ENCODE data around the gene SPATS1. TPM values are rescaled to one million over a fixed set of nuclear protein-coding genes. Genes with fewer than 3 reads are reported as not detected.
"Not testable (repeated sequence)": the region's sequence is repeated elsewhere in the genome, so short reads cannot be mapped to it uniquely, and the experiment has no call there.

The SPATS1 gene
- total RNA-seq, 3 donors from 2014 or later (not counting 1 experiment from before 2014, with no cell fraction given), result not detected

- H3K9me3 Mint-ChIP-seq, result no peaks in the 10 kb centered on the region
- Histone ChIP-seq H3K9me3 (ENCODE audit: control insufficient read depth, insufficient read depth, low read length) (no peaks in the 10 kb centered on the region), H3K27me3 (ENCODE audit: control insufficient read depth, insufficient read depth, low read length) (peaks cover 7% of the 10 kb centered on the region), H3K4me3 (ENCODE audit: low read length) (no peak overlapping the region), H3K36me3 (ENCODE audit: control insufficient read depth, insufficient read depth, low read length) (no peaks in the 10 kb centered on the region), H3K27ac (ENCODE audit: low read length) (no peak overlapping the region), H3K4me1 (ENCODE audit: control insufficient read depth, insufficient read depth, low read length) (no peaks in the 10 kb centered on the region)
- H3K4me3 Mint-ChIP-seq, result no peak overlapping the region
- H3K4me1 Mint-ChIP-seq, result no peaks in the 10 kb centered on the region
- H3K36me3 Mint-ChIP-seq, result no peaks in the 10 kb centered on the region
- 80% methylated on average over 7 of the region's 8 CpGs for WGBS (ENCODE audit: insufficient coverage)
- H3K27ac Mint-ChIP-seq, result no peak overlapping the region
- DNase-seq (no peak), ATAC-seq (no peak)
- intact Hi-C loops (cut with micrococcal nuclease), result no loop called here
- H3K27me3 Mint-ChIP-seq (ENCODE audit: low read depth in 2 of 2), result peaks cover 37 to 42% of the 10 kb centered on the region in 2 donors
- TF ChIP-seq, protein P1, sequence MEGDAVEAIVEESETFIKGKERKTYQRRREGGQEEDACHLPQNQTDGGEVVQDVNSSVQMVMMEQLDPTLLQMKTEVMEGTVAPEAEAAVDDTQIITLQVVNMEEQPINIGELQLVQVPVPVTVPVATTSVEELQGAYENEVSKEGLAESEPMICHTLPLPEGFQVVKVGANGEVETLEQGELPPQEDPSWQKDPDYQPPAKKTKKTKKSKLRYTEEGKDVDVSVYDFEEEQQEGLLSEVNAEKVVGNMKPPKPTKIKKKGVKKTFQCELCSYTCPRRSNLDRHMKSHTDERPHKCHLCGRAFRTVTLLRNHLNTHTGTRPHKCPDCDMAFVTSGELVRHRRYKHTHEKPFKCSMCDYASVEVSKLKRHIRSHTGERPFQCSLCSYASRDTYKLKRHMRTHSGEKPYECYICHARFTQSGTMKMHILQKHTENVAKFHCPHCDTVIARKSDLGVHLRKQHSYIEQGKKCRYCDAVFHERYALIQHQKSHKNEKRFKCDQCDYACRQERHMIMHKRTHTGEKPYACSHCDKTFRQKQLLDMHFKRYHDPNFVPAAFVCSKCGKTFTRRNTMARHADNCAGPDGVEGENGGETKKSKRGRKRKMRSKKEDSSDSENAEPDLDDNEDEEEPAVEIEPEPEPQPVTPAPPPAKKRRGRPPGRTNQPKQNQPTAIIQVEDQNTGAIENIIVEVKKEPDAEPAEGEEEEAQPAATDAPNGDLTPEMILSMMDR (IDR thresholded peaks at IDR 0.05), result no peak
These were observed 1.2 kb upstream of the SPATS1 start for GRCh38 chr6:44341095-44341890.

DNA sequence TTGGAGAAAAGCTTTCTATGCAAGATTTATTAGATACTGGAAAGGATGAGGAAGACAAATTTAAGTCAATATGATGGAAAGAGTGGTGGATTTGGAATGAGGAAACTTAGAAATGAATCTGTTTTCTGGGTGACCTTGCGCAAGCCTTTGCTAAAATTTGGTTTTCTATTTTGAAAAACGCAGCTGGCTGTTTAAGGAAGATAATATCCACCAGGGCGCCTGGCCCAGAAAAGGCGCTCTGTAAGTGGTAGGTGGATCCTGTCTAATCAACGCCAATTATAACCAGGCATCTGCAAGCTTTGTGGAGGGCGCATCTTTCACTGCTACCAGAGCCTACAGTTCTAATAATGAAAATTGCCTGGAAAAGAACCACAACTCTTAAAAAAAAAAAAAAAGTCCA lies 398 bp upstream of the SPATS1 start:
- TF ChIP-seq, protein P1 (IDR thresholded peaks at IDR 0.05), result no peak
- Histone ChIP-seq H3K4me1 (ENCODE audit: control insufficient read depth, insufficient read depth, low read length) (no peaks in the 10 kb centered on the region), H3K27me3 (ENCODE audit: control insufficient read depth, insufficient read depth, low read length) (peaks cover 7% of the 10 kb centered on the region), H3K4me3 (ENCODE audit: low read length) (no peak overlapping the region), H3K36me3 (ENCODE audit: control insufficient read depth, insufficient read depth, low read length) (no peaks in the 10 kb centered on the region), H3K27ac (ENCODE audit: low read length) (no peak overlapping the region), H3K9me3 (ENCODE audit: control insufficient read depth, insufficient read depth, low read length) (no peaks in the 10 kb centered on the region)
- H3K27ac Mint-ChIP-seq, result no peak overlapping the region
- H3K9me3 Mint-ChIP-seq, result no peaks in the 10 kb centered on the region
- WGBS (ENCODE audit: insufficient coverage), result 13% methylated on average over 6 of the region's 6 CpGs
- ATAC-seq (no peak), DNase-seq (no peak)
- intact Hi-C loops (cut with micrococcal nuclease), result no loop called here
- no peaks in the 10 kb centered on the region for H3K4me1 Mint-ChIP-seq
- no peaks in the 10 kb centered on the region for H3K36me3 Mint-ChIP-seq
- no peak overlapping the region for H3K4me3 Mint-ChIP-seq
- peaks cover 34 to 42% of the 10 kb centered on the region in 2 donors for H3K27me3 Mint-ChIP-seq (ENCODE audit: low read depth in 2 of 2)

GRCh38 chr6:44346818-44347217 lies 4.4 kb downstream of the SPATS1 start:
- ATAC-seq; intact Hi-C loops (cut with micrococcal nuclease); H3K27ac ChIP-seq (ENCODE audit: low read length); H3K36me3 ChIP-seq (ENCODE audit: control insufficient read depth, insufficient read depth, low read length); H3K4me1 ChIP-seq (ENCODE audit: control insufficient read depth, insufficient read depth, low read length); DNase-seq; H3K4me3 ChIP-seq (ENCODE audit: low read length); H3K27ac Mint-ChIP-seq; H3K4me1 Mint-ChIP-seq; H3K9me3 ChIP-seq (ENCODE audit: control insufficient read depth, insufficient read depth, low read length); H3K9me3 Mint-ChIP-seq; H3K4me3 Mint-ChIP-seq; H3K36me3 Mint-ChIP-seq; H3K27me3 ChIP-seq (ENCODE audit: control insufficient read depth, insufficient read depth, low read length): not testable (repeated sequence)
- H3K27me3 Mint-ChIP-seq (ENCODE audit: low read depth in 2 of 2), result peaks cover 25 to 41% of the 10 kb centered on the region in 2 donors
- 82% methylated on average over 3 of the region's 4 CpGs for WGBS (ENCODE audit: insufficient coverage)

DNA sequence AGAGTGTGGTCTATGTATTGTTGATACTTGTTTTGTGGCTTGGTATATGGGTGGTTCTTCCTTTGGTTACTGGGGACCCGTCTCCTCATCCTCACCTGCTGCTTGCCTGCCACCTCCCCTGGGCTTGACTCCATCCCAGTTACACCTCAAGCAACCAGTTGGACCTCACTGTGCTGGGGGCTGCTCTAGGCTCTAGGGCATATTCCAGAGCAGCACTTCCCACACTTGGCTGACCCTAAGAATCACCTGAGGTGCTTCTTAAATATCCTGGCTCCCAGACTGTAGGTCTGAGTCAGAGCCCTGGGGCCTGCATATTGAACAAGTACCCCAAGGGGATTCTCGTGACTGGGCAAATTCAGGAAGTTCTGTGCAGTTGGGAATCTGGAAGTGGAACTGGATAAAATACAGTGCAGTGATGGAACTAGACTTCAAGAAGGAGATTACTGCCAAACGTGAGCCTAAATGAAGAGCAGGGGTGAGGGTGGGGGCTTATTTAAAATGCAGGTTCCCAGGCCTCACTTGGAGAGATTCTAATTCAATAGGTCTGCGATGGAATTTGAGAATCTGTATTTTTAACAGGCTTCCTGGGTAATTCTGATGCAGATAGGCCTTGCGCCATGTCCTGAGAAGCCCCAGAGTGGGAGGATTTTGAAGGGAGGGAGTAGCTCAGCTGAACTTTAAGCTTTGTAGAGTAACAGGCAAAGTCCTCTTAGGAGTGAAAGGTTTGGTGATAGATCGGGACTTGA lies 7.6 kb downstream of the SPATS1 start:
- intact Hi-C loops (cut with micrococcal nuclease), result no loop called here
- 80% methylated on average over 6 of the region's 6 CpGs for WGBS (ENCODE audit: insufficient coverage)
- Histone ChIP-seq H3K27me3 (ENCODE audit: control insufficient read depth, insufficient read depth, low read length) (peaks cover 1% of the 10 kb centered on the region), H3K36me3 (ENCODE audit: control insufficient read depth, insufficient read depth, low read length) (no peaks in the 10 kb centered on the region), H3K9me3 (ENCODE audit: control insufficient read depth, insufficient read depth, low read length) (no peaks in the 10 kb centered on the region), H3K27ac (ENCODE audit: low read length) (no peak overlapping the region), H3K4me3 (ENCODE audit: low read length) (no peak overlapping the region), H3K4me1 (ENCODE audit: control insufficient read depth, insufficient read depth, low read length) (no peaks in the 10 kb centered on the region)
- TF ChIP-seq, protein P1 (IDR thresholded peaks at IDR 0.05), result no peak
- Mint-ChIP-seq H3K27ac (no peak overlapping the region), H3K27me3 (ENCODE audit: low read depth in 2 of 2) (peaks cover 3 to 14% of the 10 kb centered on the region in 2 donors), H3K4me1 (no peaks in the 10 kb centered on the region), H3K4me3 (no peak overlapping the region), H3K9me3 (no peaks in the 10 kb centered on the region), H3K36me3 (no peaks in the 10 kb centered on the region)
- no peak for DNase-seq
- ATAC-seq, result no peak

DNA sequence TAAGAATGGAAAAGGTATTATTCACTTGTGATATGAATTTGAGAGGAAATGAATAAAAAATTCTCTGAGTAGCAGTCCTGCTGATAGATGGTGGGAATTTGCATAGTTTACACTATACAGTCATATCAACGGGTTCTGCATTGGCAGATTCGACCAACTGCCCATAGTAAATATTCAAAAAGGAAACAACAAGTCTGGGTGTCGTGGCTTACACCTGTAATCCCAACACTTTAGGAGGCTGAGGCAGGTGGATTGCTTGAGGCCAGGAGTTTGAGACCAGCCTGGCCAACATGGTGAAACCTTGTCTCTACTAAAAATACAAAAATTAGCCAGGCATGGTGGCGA lies 8.2 kb downstream of the SPATS1 start:
- H3K9me3 ChIP-seq (ENCODE audit: control insufficient read depth, insufficient read depth, low read length); intact Hi-C loops (cut with micrococcal nuclease); H3K4me3 Mint-ChIP-seq; H3K9me3 Mint-ChIP-seq; H3K36me3 Mint-ChIP-seq; DNase-seq; ATAC-seq; H3K27ac Mint-ChIP-seq; H3K27me3 Mint-ChIP-seq (ENCODE audit: low read depth in 2 of 2); H3K36me3 ChIP-seq (ENCODE audit: control insufficient read depth, insufficient read depth, low read length); H3K4me1 ChIP-seq (ENCODE audit: control insufficient read depth, insufficient read depth, low read length); H3K27me3 ChIP-seq (ENCODE audit: control insufficient read depth, insufficient read depth, low read length); H3K27ac ChIP-seq (ENCODE audit: low read length); H3K4me1 Mint-ChIP-seq; H3K4me3 ChIP-seq (ENCODE audit: low read length): not testable (repeated sequence)
- WGBS (ENCODE audit: insufficient coverage), result 78% methylated on average over 4 of the region's 4 CpGs
